OCI-M2 (cell line): ENCODE data around the gene RFWD3.
"Not testable (repeated sequence)": the region's sequence is repeated elsewhere in the genome, so short reads cannot be mapped to it uniquely, and the experiment has no call there.

Experiments
- DNase-seq: peaks from one replicate; lab custom pipeline; 2025; ENCODE audit not compliant: unreplicated experiment; lab: John Stamatoyannopoulos, UW

Gene RFWD3

GRCh38 chr16:74666425-74667254 lies at the start of gene RFWD3:
Gene RFWD3 (minus strand): TSS chr16:74666877. CDS start chr16:74661449, 5,428 bp downstream.
- peak; percentile 88 for DNase-seq

- no peak for DNase-seq
These were observed 49.7 kb upstream of the RFWD3 start for GRCh38 chr16:74716355-74716754.

GRCh38 chr16:74713876-74714275 lies 47.2 kb upstream of the RFWD3 start:
- no peak for DNase-seq

GRCh38 chr16:74713325-74713724 lies 46.6 kb upstream of the RFWD3 start:
- no peak for DNase-seq

GRCh38 chr16:74711938-74712337 lies 45.3 kb upstream of the RFWD3 start:
- no peak for DNase-seq

GRCh38 chr16:74710401-74710800 lies 43.7 kb upstream of the RFWD3 start:
- no peak for DNase-seq

GRCh38 chr16:74709441-74709877 lies 42.8 kb upstream of the RFWD3 start:
- DNase-seq, result no peak

GRCh38 chr16:74700438-74701225 lies 34.0 kb upstream of the RFWD3 start, which contains the start of gene MLKL:
Gene MLKL (minus strand): TSS chr16:74700862. CDS start chr16:74695757, 5,105 bp downstream.
- no peak for DNase-seq

- no peak for DNase-seq
These were observed 33.4 kb upstream of the RFWD3 start for GRCh38 chr16:74700116-74700437.

GRCh38 chr16:74699666-74700065 lies 33.0 kb upstream of the RFWD3 start:
- no peak for DNase-seq

GRCh38 chr16:74698222-74698621 lies 31.5 kb upstream of the RFWD3 start:
- no peak for DNase-seq

- peak; percentile 37 for DNase-seq
These were observed 29.1 kb upstream of the RFWD3 start for GRCh38 chr16:74695450-74696422.

- DNase-seq, result no peak
These were observed 24.6 kb upstream of the RFWD3 start for GRCh38 chr16:74691093-74691855.

GRCh38 chr16:74682556-74682955 lies 15.9 kb upstream of the RFWD3 start:
- DNase-seq, result no peak

GRCh38 chr16:74680681-74681080 lies 14.0 kb upstream of the RFWD3 start:
- DNase-seq, result no peak

- DNase-seq, result no peak
These were observed 13.3 kb upstream of the RFWD3 start for GRCh38 chr16:74679983-74680382.

GRCh38 chr16:74677868-74678267 lies 11.2 kb upstream of the RFWD3 start:
- no peak for DNase-seq

- DNase-seq, result no peak
These were observed 7.2 kb upstream of the RFWD3 start for GRCh38 chr16:74673876-74674275.

GRCh38 chr16:74668877-74669276 lies 2.2 kb upstream of the RFWD3 start:
- DNase-seq, result not testable (repeated sequence)

GRCh38 chr16:74667255-74667700 lies 601 bp upstream of the RFWD3 start:
- DNase-seq, result no peak
